B cell (primary cell): ENCODE measurements around the gene ETV6. TPM values are rescaled to one million over a fixed set of nuclear protein-coding genes. Genes with fewer than 3 reads are reported as not detected.

ENCODE experiments used
- ATAC-seq: fragments of 200-7000 bp; cut with Tn5 transposase; one replicate; pipeline ENCODE4 v1.10.0; 2021; ENCODE audit warnings: low read depth, mild to moderate bottlenecking, moderate number of reproducible peaks, moderate library complexity
- CTCF ChIA-PET: fragments of 350-600 bp; sonication (Branson Sonifier 250); formaldehyde crosslinking; loops from one replicate; lab custom pipeline; 2021; ENCODE audit warnings: antibody characterized with exemption, inconsistent platforms; lab: Charles Lee
- POLR2A ChIA-PET: fragments of 350-600 bp; sonication (Branson Sonifier 250); formaldehyde crosslinking; loops from one replicate; lab custom pipeline; 2021; ENCODE audit warnings: antibody characterized with exemption; lab: Charles Lee
- DNase-seq: peaks from one replicate; pipeline ENCODE4 v3.0.0; 2013
- H2AFZ ChIP-seq: 2 replicates; pipeline ENCODE4 v1.6.1; 2012; ENCODE audit warnings: mild to moderate bottlenecking, low read depth, low read length; ENCODE audit not compliant: insufficient read depth, poor library complexity, severe bottlenecking
- H3K27ac ChIP-seq, 2 donors: 1 replicate in 1 of 2; 2 replicates in 1 of 2; pipeline ENCODE4 v1.5.1; 2012 to 2013; ENCODE audit warnings: low read length in 2 of 2, mild to moderate bottlenecking in 2 of 2, moderate library complexity in 1 of 2
- H3K27me3 ChIP-seq, 4 experiments: fragments of 200-600 bp in 1 of 4; sonication (generic) in 1 of 4; replicated peaks in 1 of 4; 1 replicate in 2 of 4; 2 replicates in 2 of 4; pipeline versions ENCODE4 v1.6.1 to v1.7.0; 2013 to 2016; ENCODE audit warnings: low read length in 3 of 4, mild to moderate bottlenecking in 2 of 4, mixed read lengths in 1 of 4, moderate library complexity in 1 of 4; ENCODE audit not compliant: insufficient read depth in 4 of 4, control insufficient read depth in 3 of 4; ENCODE audit errors: control extremely low read depth in 1 of 4
- H3K36me3 ChIP-seq, 2 experiments: replicated peaks in 1 of 2; 1 replicate in 1 of 2; 2 replicates in 1 of 2; pipeline versions ENCODE4 v1.6.1 to v1.7.1; 2013; ENCODE audit warnings: low read length in 1 of 2; ENCODE audit not compliant: insufficient read depth in 2 of 2, control insufficient read depth in 1 of 2; ENCODE audit errors: control extremely low read depth in 1 of 2, extremely low read depth in 1 of 2
- H3K4me1 ChIP-seq, 2 donors: fragments of 200-600 bp in 1 of 2; sonication (generic) in 1 of 2; 1 replicate in 1 of 2; 2 replicates in 1 of 2; pipeline versions ENCODE4 v1.5.1 to v1.6.1; 2013 to 2017; ENCODE audit warnings: low read length in 2 of 2; ENCODE audit not compliant: control insufficient read depth in 2 of 2, insufficient read depth in 2 of 2
- H3K4me2 ChIP-seq: replicated peaks from 2 replicates; pipeline ENCODE3; 2012; ENCODE audit warnings: mild to moderate bottlenecking, low read depth, low read length; ENCODE audit not compliant: poor library complexity, severe bottlenecking
- H3K4me3 ChIP-seq, 5 experiments: fragments of 200-600 bp in 1 of 5; sonication (generic) in 1 of 5; 1 replicate in 3 of 5; 2 replicates in 2 of 5; pipeline versions ENCODE4 v1.5.1 to v1.7.0; 2011 to 2016; ENCODE audit warnings: low read length in 4 of 5, mild to moderate bottlenecking in 4 of 5, low read depth in 2 of 5, control low read depth in 1 of 5, moderate library complexity in 1 of 5; ENCODE audit not compliant: insufficient read depth in 1 of 5; ENCODE audit errors: control extremely low read depth in 1 of 5, extremely low read depth in 1 of 5
- H3K79me2 ChIP-seq: fragments of 200-600 bp; sonication (generic); one replicate; pipeline ENCODE4 v1.6.0; 2016; ENCODE audit warnings: low read length; ENCODE audit not compliant: control insufficient read depth, insufficient read depth
- H3K9ac ChIP-seq: fragments of 200-600 bp; sonication (generic); 2 replicates; pipeline ENCODE4 v1.6.1; 2017; ENCODE audit warnings: mild to moderate bottlenecking, low read length, moderate library complexity
- H3K9me3 ChIP-seq, 3 donors: one replicate each; pipeline versions ENCODE4 v1.6.1 to v1.7.1; 2013; ENCODE audit warnings: low read length in 2 of 3; ENCODE audit not compliant: control insufficient read depth in 2 of 3, insufficient read depth in 1 of 3; ENCODE audit errors: control extremely low read depth in 1 of 3
- H4K20me1 ChIP-seq: 2 replicates; pipeline ENCODE4 v1.6.0; 2012; ENCODE audit warnings: mild to moderate bottlenecking, low read length; ENCODE audit not compliant: insufficient read depth, control insufficient read depth, poor library complexity, severe bottlenecking
- H3K27ac Mint-ChIP-seq: one replicate; pipeline ENCODE4 v1.8.0; 2021; ENCODE audit warnings: mixed read lengths
- H3K27me3 Mint-ChIP-seq: one replicate; pipeline ENCODE4 v1.8.0; 2021; ENCODE audit warnings: mixed read lengths
- H3K4me1 Mint-ChIP-seq: one replicate; pipeline ENCODE4 v1.8.0; 2021; ENCODE audit warnings: mixed read lengths
- H3K4me3 Mint-ChIP-seq: one replicate; pipeline ENCODE4 v1.8.0; 2021; ENCODE audit warnings: mixed read lengths
- H3K9me3 Mint-ChIP-seq: one replicate; pipeline ENCODE4 v1.8.0; 2022; ENCODE audit warnings: mixed read lengths; ENCODE audit not compliant: insufficient read depth
- CTCF ChIP-seq: fragments of 200-600 bp; IDR thresholded peaks from one replicate; pipeline ENCODE4 v1.8.0; 2022; ENCODE audit warnings: antibody characterized with exemption, mild to moderate bottlenecking
- EZH2 ChIP-seq: IDR thresholded peaks from 2 replicates; pipeline ENCODE4 v1.6.1; 2012; ENCODE audit warnings: borderline replicate concordance, low read depth, mild to moderate bottlenecking, moderate library complexity, low read length; ENCODE audit not compliant: insufficient read depth, poor library complexity, severe bottlenecking
- WGBS: methylation state at CpG from one replicate; pipeline ENCODE4 v1.1.5; 2013; ENCODE audit warnings: missing lambda C conversion rate; ENCODE audit not compliant: insufficient coverage; 5-methylcytosine and 5-hydroxymethylcytosine counted together
- intact Hi-C: fragments of 100-400 bp; cut with micrococcal nuclease; formaldehyde crosslinking; loops from one replicate; pipeline ENCODE4 v1.10.0; 2022
- polyA plus RNA-seq: library from polyadenylated mRNA; depleted of rRNA; stranded (reverse); fragments of >200 nt; gene quantifications from 2 replicates; pipeline ENCODE4 v1.2.3, GENCODE V29; 2012
- total RNA-seq, 2 donors: library from RNA; stranded (reverse); fragments of 120-200 nt in 1 of 2; gene quantifications; 1 replicate in 1 of 2; 2 replicates in 1 of 2; pipeline versions ENCODE4 v1.2.3 to v1.2.4, GENCODE V29; 2013 to 2022

The ETV6 gene
- total and polyA plus RNA-seq, 2 donors (not counting 1 experiment from before 2014, with no cell fraction given) = 17.4 to 123 TPM

GRCh38 chr12:11694528-11694927 is 45.1 kb downstream of the ETV6 start:
- Histone ChIP-seq H3K4me3 (no peak overlapping the region), H3K9ac (no peak overlapping the region), H3K79me2 (peaks cover 93% of the 10 kb centered on the region), H3K9me3 (no peaks in the 10 kb centered on the region), H3K27ac (no peak overlapping the region), H3K4me2 (no peak overlapping the region), H3K27me3 (no peaks in the 10 kb centered on the region), H4K20me1 (peaks cover 53% of the 10 kb centered on the region), H3K36me3 (peaks cover 0 to 4% of the 10 kb centered on the region in 2 experiments), H2AFZ (no peak overlapping the region), H3K4me1 (no peaks in the 10 kb centered on the region)
- no peak overlapping the region for H3K27ac Mint-ChIP-seq
- TF ChIP-seq CTCF (no peak), EZH2 (no peak)
- H3K4me3 Mint-ChIP-seq = no peak overlapping the region
- ChIA-PET POLR2A (no interaction called here), CTCF (no interaction called here)
- peaks cover 2% of the 10 kb centered on the region for H3K9me3 Mint-ChIP-seq
- ATAC-seq = no peak
- intact Hi-C loops = loop anchor here (5.0 kb wide), 1 partner anchor 42 kb away; no protein-coding TSS in a partner anchor
- 100% methylated on average over 1 of the region's 5 CpGs for WGBS
- DNase-seq = no peak
- no peaks in the 10 kb centered on the region for H3K27me3 Mint-ChIP-seq
- peaks cover 25% of the 10 kb centered on the region for H3K4me1 Mint-ChIP-seq

DNA sequence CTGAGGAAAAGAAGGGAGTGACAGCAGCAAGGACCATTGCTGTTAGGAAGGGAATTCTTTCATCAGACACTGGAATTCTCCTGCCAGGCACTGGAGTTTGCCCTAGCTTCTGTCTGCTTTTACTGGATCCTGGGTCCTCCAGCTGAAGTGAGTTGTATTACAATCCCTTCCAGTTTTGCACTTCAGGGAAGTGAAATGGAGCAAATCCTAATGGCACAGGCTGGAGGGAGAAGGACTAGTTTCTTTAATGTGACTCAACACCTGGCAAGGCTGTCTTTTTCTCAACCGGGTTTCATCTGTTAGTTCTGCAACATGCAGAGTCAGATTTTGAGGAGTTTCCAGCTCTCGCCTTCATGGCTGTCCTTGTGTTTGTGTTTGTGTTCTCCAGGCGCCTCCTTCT is 45.8 kb downstream of the ETV6 start:
- peaks cover 92% of the 10 kb centered on the region for H3K79me2 ChIP-seq
- ATAC-seq = no peak
- H3K36me3 ChIP-seq = peaks cover 0 to 4% of the 10 kb centered on the region in 2 experiments
- no peak overlapping the region for H3K4me2 ChIP-seq
- POLR2A ChIA-PET = no interaction called here
- no peaks in the 10 kb centered on the region for H3K4me1 ChIP-seq
- intact Hi-C loops = no loop called here
- no peaks in the 10 kb centered on the region for H3K27me3 ChIP-seq
- H3K4me1 Mint-ChIP-seq = peaks cover 24% of the 10 kb centered on the region
- H3K9me3 Mint-ChIP-seq = peaks cover 2% of the 10 kb centered on the region
- TF ChIP-seq CTCF (no peak), EZH2 (no peak)
- peaks cover 56% of the 10 kb centered on the region for H4K20me1 ChIP-seq
- no peak overlapping the region for H2AFZ ChIP-seq
- H3K9me3 ChIP-seq = no peaks in the 10 kb centered on the region
- no peak overlapping the region for H3K27ac Mint-ChIP-seq
- no peak overlapping the region for H3K27ac ChIP-seq
- no peak overlapping the region for H3K9ac ChIP-seq
- CTCF ChIA-PET = no interaction called here
- H3K27me3 Mint-ChIP-seq = no peaks in the 10 kb centered on the region
- no peak overlapping the region for H3K4me3 ChIP-seq
- DNase-seq = no peak
- 100% methylated on average over 1 of the region's 3 CpGs for WGBS
- no peak overlapping the region for H3K4me3 Mint-ChIP-seq
